Occipital lobe (tissue), 2 donors: ENCODE measurements around the gene PNMA6F. TPM values are rescaled to one million over a fixed set of nuclear protein-coding genes. Genes with fewer than 3 reads are reported as not detected.

Experiments
- DNase-seq: peaks from one replicate; lab custom pipeline; 2025; lab: John Stamatoyannopoulos, UW
- total RNA-seq: library from RNA; depleted of rRNA; stranded (reverse); fragments of >200 nt; gene quantifications from one replicate; pipeline ENCODE4 v1.2.3, GENCODE V29; 2014

The PNMA6F gene
- total RNA-seq: 0.16 TPM

- DNase-seq: no peak
Observed at GRCh38 chrX:153321381-153322124, at the start of gene PNMA6F. PNMA6F (minus strand) TSS chrX:153321767; CDS start chrX:153320674, 1,093 bp downstream.

GRCh38 chrX:153371256-153371655 lies 49.7 kb upstream of the PNMA6F start:
- DNase-seq: no peak

- no peak for DNase-seq
Observed at GRCh38 chrX:153370293-153371055, 48.9 kb upstream of the PNMA6F start.

DNA sequence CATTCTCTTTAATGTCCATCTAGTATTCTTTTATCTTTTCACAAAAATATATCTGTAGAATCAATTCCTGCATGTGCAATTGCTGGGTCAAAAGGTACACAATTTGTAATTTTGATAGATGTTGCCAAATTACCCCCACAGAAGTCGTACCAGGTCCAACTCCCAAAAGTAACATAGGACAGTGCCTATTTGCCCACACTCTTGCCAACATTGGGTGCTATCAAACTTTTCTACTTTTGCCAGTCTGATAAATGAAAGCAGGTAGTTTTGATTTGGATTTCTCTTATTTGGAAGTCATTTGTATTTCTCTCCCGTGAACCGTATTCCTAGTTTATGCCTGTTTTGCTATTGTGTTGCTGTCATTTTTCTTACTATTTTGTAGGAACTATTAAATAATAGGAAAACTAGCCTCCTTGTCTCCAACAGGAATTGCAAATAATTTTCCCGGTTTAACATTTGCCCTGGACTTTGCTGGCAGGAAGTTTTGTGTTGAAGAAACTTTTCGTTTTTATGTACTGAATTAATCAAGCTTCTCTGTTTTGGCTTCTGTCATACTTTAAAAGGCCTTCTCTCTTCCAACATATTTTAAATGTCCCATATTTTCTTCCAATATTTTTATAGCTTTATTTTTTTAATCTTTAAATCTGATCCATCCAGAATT lies 45.4 kb upstream of the PNMA6F start:
- DNase-seq: no peak

GRCh38 chrX:153366119-153366518 lies 44.6 kb upstream of the PNMA6F start:
- no peak for DNase-seq

GRCh38 chrX:153365670-153366069 lies 44.1 kb upstream of the PNMA6F start:
- DNase-seq: no peak

- no peak for DNase-seq
Observed at GRCh38 chrX:153361781-153362397, 40.3 kb upstream of the PNMA6F start.

DNA sequence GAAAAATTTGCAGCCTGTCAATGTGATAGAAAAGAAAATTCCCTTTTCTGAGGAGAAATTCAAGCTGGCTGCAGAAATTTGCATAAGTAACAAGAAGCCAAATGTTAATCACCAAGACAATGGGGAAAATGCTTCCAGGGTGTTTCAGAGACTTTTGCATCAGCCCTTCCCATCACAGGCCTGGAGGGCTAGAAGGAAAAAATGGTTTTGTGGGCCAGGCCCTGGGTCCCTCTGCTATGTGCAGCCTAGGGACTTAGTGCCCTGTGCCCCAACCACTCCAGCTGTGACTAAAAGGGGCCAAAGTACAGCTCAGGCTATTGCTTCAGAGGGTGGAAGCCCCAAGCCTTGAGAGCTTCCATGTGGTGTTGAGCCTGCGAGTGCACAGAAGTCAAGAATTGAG lies 36.3 kb upstream of the PNMA6F start:
- DNase-seq: no peak

DNA sequence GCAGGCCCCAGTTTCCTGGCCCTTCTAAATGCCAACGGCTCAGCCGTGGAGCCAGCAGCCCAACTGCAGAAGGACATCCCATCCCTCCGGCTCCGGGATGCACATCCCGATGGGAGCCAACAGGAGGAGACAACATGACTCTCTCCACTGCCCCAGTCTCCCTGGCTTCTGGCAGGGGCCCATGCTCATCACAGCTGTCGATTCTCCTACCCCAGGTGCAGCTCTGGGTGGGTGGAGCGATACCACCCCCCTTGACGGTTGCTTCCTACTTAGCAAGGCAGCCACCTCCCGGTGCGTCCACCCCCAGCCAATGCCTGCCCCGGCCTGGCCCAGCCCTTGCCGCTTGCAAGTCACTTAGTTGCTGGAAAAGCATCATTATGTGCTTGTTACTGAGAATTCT lies 31.8 kb upstream of the PNMA6F start:
- no peak for DNase-seq

DNA sequence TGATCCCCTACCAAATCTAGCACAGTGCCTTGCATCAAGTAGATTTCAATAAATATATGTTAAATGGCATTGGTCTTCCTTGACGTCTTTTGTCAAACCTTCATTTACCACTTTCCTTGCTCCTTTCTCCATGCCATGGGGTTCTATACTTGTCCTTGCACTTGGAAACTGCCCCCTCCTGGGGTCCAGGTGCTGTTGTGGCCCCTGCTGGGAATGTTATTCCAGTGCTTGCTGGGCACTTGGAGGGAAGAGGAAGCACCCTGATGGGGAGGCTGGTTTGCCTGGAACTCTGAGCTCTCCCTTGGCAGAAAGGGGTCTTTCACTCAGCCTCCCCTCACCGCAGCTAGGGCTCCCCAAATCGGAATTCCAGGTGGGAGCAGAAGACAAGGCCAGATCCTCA lies 31.3 kb upstream of the PNMA6F start:
- DNase-seq: no peak

- no peak for DNase-seq
Observed at GRCh38 chrX:153351981-153352380, 30.4 kb upstream of the PNMA6F start.

DNA sequence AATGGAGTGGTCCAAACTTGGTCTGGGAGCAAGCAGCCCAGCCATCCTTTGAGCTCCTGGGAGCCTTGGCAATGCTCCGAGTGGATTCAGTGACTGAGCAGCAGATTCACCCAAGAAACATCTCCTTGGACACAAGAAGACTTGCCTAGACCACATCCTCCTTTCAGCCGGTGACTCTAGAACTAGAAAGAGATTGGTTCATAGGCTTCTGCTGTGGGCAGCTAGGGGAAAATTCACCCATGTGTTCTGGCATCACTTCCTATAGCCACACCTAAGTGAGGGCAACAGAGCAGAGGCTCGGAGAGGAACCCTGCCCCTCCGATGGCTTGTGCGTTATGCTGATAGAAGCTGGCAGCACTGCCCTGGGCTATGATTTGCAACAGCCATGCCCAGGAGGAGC lies 28.4 kb upstream of the PNMA6F start:
- DNase-seq: no peak

GRCh38 chrX:153348421-153348820 lies 26.9 kb upstream of the PNMA6F start:
- DNase-seq: no peak

- no peak for DNase-seq
Observed at GRCh38 chrX:153347530-153347929, 26.0 kb upstream of the PNMA6F start.

DNA sequence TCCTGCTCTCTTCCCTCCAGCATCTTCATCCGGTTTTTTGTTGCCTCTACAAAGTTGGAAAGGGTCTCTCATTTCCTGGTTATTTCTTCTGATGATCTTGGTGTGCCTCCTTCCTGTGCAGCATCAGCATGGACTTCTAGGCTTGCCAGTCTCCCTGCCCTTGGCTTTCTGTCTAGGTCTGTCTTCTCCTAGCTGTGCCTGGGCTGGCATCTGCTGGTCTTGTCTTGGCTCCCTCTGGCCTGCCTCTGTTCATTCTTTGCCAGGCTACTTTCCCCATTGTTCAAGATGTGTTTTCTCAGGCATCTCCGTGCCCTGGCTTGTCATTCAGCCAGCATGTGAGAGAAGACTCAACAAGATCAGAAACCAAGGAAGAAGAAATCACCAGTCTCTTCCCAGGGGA lies 22.1 kb upstream of the PNMA6F start:
- no peak for DNase-seq

DNA sequence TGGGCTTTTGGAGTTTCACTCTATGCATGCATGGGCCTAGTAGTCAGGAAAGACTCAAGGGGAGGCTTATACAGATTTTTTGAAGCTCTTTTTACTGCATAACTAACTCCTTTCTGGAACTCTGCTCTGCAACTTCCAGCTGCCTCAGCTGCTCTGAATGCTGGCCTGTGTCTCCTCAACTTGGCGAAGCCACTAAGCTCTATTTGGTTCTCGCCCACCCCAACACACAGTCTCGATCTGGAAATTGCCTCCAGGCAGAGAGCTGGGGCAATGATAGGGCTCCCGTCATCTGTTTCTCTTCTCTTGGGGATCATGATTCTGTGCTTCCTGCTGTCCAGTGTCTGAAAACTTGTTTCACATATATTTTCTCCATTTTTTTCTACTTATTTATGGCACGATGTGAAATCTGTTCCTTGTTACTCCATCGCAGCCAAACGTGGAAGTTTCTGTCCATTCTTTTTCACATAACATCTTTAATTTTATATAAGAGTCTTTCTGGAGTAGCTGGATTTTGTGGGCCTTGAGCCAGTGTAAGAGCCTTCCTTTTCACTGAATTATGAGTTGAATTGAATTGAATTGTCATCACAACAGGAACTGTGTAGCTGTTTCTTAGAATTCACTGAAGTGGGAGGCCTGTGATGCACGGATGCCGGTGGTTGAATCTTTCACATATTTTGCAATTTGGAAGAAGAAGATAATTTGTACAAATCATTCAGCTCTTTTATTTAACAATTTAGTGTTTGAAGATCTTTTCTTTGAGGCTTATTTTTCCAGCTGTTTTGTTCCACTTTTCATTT lies 21.4 kb upstream of the PNMA6F start:
- DNase-seq: no peak

DNA sequence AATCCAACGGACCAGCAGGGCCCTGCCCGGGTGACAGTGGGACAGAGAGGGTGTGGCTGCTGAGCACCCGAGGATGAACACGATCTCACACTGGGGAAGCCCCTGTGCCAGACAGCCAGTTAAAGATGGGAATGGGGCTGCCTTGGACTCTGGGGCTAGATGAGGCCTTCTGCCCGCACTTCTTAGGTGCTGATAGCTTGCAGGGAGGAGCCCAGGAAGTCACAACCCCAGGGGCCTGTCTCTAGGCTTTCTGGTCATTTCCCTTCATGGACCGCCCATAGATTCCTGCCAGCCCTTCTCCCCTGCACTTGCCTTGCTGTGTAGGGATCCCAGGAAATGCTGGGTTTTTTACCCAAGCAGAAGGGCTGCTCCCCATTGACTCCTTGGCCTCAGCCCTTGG lies 18.5 kb upstream of the PNMA6F start:
- no peak for DNase-seq

GRCh38 chrX:153339662-153340061 lies 18.1 kb upstream of the PNMA6F start:
- DNase-seq: no peak

- no peak for DNase-seq
Observed at GRCh38 chrX:153338836-153339235, 17.3 kb upstream of the PNMA6F start.

GRCh38 chrX:153336988-153337387 lies 15.4 kb upstream of the PNMA6F start:
- no peak for DNase-seq
